ENCODE results near the gene FNDC3B.
"Not testable (repeated sequence)": the region's sequence is repeated elsewhere in the genome, so short reads cannot be mapped to it uniquely, and the experiment has no call there.

- TF ChIP-seq POLR2A (IDR thresholded peaks at IDR 0.05; ENCODE audit: low read depth, low read length); TAF1 (IDR thresholded peaks at IDR 0.05; ENCODE audit: borderline replicate concordance, low read depth, low read length): not testable (repeated sequence)
Measured at GRCh38 chr3:172093581-172094443, 54.4 kb downstream of the FNDC3B start.

Data from GM12892 (cell line).